Astrocyte (in vitro differentiated cells and primary cell): ENCODE data around the gene CDKAL1. TPM values are rescaled to one million over a fixed set of nuclear protein-coding genes. Genes with fewer than 3 reads are reported as not detected.
"Not testable (repeated sequence)": the region's sequence is repeated elsewhere in the genome, so short reads cannot be mapped to it uniquely, and the experiment has no call there.

Experiments
- DNase-seq: peaks from one replicate; pipeline ENCODE4 v3.0.0-alpha.2; 2010; ENCODE audit warnings: low read depth
- FAIRE-seq: peaks from 2 replicates; lab custom pipeline; 2011; peaks lifted over from hg19 to GRCh38; lab: Jason Lieb, UNC
- H2AFZ ChIP-seq: 2 replicates; pipeline ENCODE4 v1.6.0; 2012; ENCODE audit warnings: low read depth, low read length, inconsistent platforms
- H3K27ac ChIP-seq: 2 replicates; pipeline ENCODE4 v1.5.1; 2011; ENCODE audit warnings: low read depth, low read length, inconsistent platforms
- H3K27me3 ChIP-seq: 2 replicates; pipeline ENCODE4 v1.6.0; 2011; ENCODE audit warnings: low read length, inconsistent platforms; ENCODE audit not compliant: insufficient read depth
- H3K36me3 ChIP-seq: 2 replicates; pipeline ENCODE4 v1.5.1; 2011; ENCODE audit warnings: low read length, inconsistent platforms; ENCODE audit not compliant: insufficient read depth
- H3K4me1 ChIP-seq: 2 replicates; pipeline ENCODE4 v1.5.1; 2011; ENCODE audit warnings: low read length, inconsistent platforms; ENCODE audit not compliant: insufficient read depth
- H3K4me2 ChIP-seq: 2 replicates; pipeline ENCODE4 v1.6.0; 2012; ENCODE audit warnings: low read length, inconsistent platforms
- H3K4me3 ChIP-seq: 2 replicates; pipeline ENCODE4 v1.5.1; 2011; ENCODE audit warnings: low read depth, mild to moderate bottlenecking, low read length, inconsistent platforms; ENCODE audit not compliant: insufficient read depth
- H3K79me2 ChIP-seq: 2 replicates; pipeline ENCODE4 v1.6.0; 2012; ENCODE audit warnings: mild to moderate bottlenecking, low read length, inconsistent platforms; ENCODE audit not compliant: insufficient read depth
- H3K9ac ChIP-seq: 2 replicates; pipeline ENCODE4 v1.6.0; 2012; ENCODE audit warnings: mild to moderate bottlenecking, low read length, inconsistent platforms
- H3K9me3 ChIP-seq: 2 replicates; pipeline ENCODE4 v1.5.1; 2012; ENCODE audit warnings: low read depth, mild to moderate bottlenecking, low read length, inconsistent platforms; ENCODE audit not compliant: insufficient read depth
- H4K20me1 ChIP-seq: 2 replicates; pipeline ENCODE4 v1.6.0; 2012; ENCODE audit warnings: low read length, inconsistent platforms; ENCODE audit not compliant: insufficient read depth
- H3K27ac Mint-ChIP-seq: one replicate; pipeline ENCODE4 v1.8.0; 2021; ENCODE audit warnings: mild to moderate bottlenecking, mixed read lengths; ENCODE audit not compliant: unreplicated experiment
- H3K27me3 Mint-ChIP-seq: one replicate; pipeline ENCODE4 v1.8.0; 2021; ENCODE audit warnings: low read depth, mixed read lengths; ENCODE audit not compliant: unreplicated experiment
- H3K36me3 Mint-ChIP-seq: one replicate; pipeline ENCODE4 v1.8.0; 2021; ENCODE audit warnings: low read depth, mixed read lengths; ENCODE audit not compliant: unreplicated experiment
- H3K4me1 Mint-ChIP-seq: one replicate; pipeline ENCODE4 v1.8.0; 2021; ENCODE audit warnings: low read depth, mixed read lengths; ENCODE audit not compliant: unreplicated experiment
- H3K4me3 Mint-ChIP-seq: one replicate; pipeline ENCODE4 v1.8.0; 2021; ENCODE audit warnings: mild to moderate bottlenecking, moderate library complexity, mixed read lengths; ENCODE audit not compliant: unreplicated experiment
- H3K9me3 Mint-ChIP-seq: one replicate; pipeline ENCODE4 v1.8.0; 2021; ENCODE audit warnings: mild to moderate bottlenecking, mixed read lengths; ENCODE audit not compliant: unreplicated experiment
- CTCF ChIP-seq: IDR thresholded peaks from 2 replicates; pipeline ENCODE4 v1.5.1; 2011; ENCODE audit warnings: low read depth, mild to moderate bottlenecking, inconsistent platforms, low read length, moderate library complexity; ENCODE audit not compliant: insufficient read depth
- EZH2 ChIP-seq: IDR thresholded peaks from 2 replicates; pipeline ENCODE4 v1.6.1; 2012; ENCODE audit warnings: mild to moderate bottlenecking, low read length, inconsistent platforms; ENCODE audit not compliant: insufficient read depth
- total RNA-seq: library from RNA; stranded (reverse); gene quantifications from 2 replicates; pipeline ENCODE4 v1.2.1, GENCODE V29; 2021

The CDKAL1 gene
- total RNA-seq, 1 donor from 2014 or later: 13.7 TPM

- Mint-ChIP-seq H3K9me3 (peaks cover 2% of the 10 kb centered on the region), H3K4me1 (peaks cover 2% of the 10 kb centered on the region), H3K36me3 (peaks cover 3% of the 10 kb centered on the region), H3K27me3 (no peaks in the 10 kb centered on the region), H3K4me3 (no peak overlapping the region), H3K27ac (no peak overlapping the region)
- Histone ChIP-seq H3K9me3 (no peaks in the 10 kb centered on the region), H3K4me3 (no peak overlapping the region), H3K36me3 (no peaks in the 10 kb centered on the region), H2AFZ (no peak overlapping the region), H3K4me1 (peaks cover under 1% of the 10 kb centered on the region), H3K27ac (no peak overlapping the region), H3K79me2 (no peaks in the 10 kb centered on the region), H3K27me3 (no peaks in the 10 kb centered on the region), H3K4me2 (no peak overlapping the region), H4K20me1 (no peaks in the 10 kb centered on the region), H3K9ac (no peak overlapping the region)
- FAIRE-seq (no peak), DNase-seq (peak; percentile 3)
- no peak for TF ChIP-seq CTCF
- no peak for TF ChIP-seq EZH2
Observed at GRCh38 chr6:20610636-20611370, 76.5 kb downstream of the CDKAL1 start.

DNA sequence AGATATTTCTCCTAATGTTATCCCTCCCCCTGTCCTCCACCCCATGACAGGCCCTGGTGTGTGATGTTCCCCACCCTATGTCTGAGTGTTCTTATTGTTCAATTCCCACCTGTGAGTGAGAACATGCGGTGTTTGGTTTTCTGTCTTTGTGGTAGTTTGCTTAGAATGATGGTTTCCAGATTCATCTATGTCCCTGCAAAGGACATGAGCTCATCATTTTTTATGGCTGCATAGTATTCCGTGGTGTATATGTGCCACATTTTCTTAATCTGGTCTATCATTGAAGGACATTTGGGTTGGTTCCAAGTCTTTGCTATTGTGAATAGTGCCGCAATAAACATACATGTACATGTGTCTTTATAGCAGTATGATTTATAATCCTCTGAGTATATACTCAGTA is 83.3 kb downstream of the CDKAL1 start:
- not testable (repeated sequence) for H3K27me3 Mint-ChIP-seq, H3K9me3 ChIP-seq, H3K9ac ChIP-seq, H3K27ac ChIP-seq, H3K9me3 Mint-ChIP-seq, DNase-seq, H3K4me1 ChIP-seq, H3K79me2 ChIP-seq, H3K4me2 ChIP-seq, H4K20me1 ChIP-seq, H3K27ac Mint-ChIP-seq, H3K4me3 ChIP-seq, H3K4me3 Mint-ChIP-seq, FAIRE-seq, H3K27me3 ChIP-seq, H3K4me1 Mint-ChIP-seq, H3K36me3 ChIP-seq, H2AFZ ChIP-seq, H3K36me3 Mint-ChIP-seq

- DNase-seq (no peak), FAIRE-seq (no peak)
- H3K27ac ChIP-seq: no peak overlapping the region
- Mint-ChIP-seq H3K27me3 (no peaks in the 10 kb centered on the region), H3K36me3 (no peaks in the 10 kb centered on the region), H3K27ac (no peak overlapping the region), H3K9me3 (peaks cover 5% of the 10 kb centered on the region), H3K4me3 (no peak overlapping the region), H3K4me1 (no peaks in the 10 kb centered on the region)
- no peaks in the 10 kb centered on the region for H3K27me3 ChIP-seq
- no peaks in the 10 kb centered on the region for H3K79me2 ChIP-seq
- no peaks in the 10 kb centered on the region for H3K4me1 ChIP-seq
- TF ChIP-seq CTCF (no peak), EZH2 (no peak)
- H3K4me2 ChIP-seq: no peak overlapping the region
- H3K36me3 ChIP-seq: no peaks in the 10 kb centered on the region
- H3K9ac ChIP-seq: no peak overlapping the region
- no peaks in the 10 kb centered on the region for H4K20me1 ChIP-seq
- H2AFZ ChIP-seq: no peak overlapping the region
- H3K9me3 ChIP-seq: no peaks in the 10 kb centered on the region
- no peak overlapping the region for H3K4me3 ChIP-seq
Observed at GRCh38 chr6:20620043-20620442, 85.8 kb downstream of the CDKAL1 start.
